SKM-1 treated with dmso at 0.1 percent for 144 hours (cell line): Measurements from ENCODE around the gene TIMP2.
"Not testable (repeated sequence)": the region's sequence is repeated elsewhere in the genome, so short reads cannot be mapped to it uniquely, and the experiment has no call there.

ENCODE experiments used
- DNase-seq: peaks from one replicate; lab custom pipeline; 2025; ENCODE audit not compliant: unreplicated experiment; lab: John Stamatoyannopoulos, UW

TIMP2 gene, protein sequence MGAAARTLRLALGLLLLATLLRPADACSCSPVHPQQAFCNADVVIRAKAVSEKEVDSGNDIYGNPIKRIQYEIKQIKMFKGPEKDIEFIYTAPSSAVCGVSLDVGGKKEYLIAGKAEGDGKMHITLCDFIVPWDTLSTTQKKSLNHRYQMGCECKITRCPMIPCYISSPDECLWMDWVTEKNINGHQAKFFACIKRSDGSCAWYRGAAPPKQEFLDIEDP

DNA sequence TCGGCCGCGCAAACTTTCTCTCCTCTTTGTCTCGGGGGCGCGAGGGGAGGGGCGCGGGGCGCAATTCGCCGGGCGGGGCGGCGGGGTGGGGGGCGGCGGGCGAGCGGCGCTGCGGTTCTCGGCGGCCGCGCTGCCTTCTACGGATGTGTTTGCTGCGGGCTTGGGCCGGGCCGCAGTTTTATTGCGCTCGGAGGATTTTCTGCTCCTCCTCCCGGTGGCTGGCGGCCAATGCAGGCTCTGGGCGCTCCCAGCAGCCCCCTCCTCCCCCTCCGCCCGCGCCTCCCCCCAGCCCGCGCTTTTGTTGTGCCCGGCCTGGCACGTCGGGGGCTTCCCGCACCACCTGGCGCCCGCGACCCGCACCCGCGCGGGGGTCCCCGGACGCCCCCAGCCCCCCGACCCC, at the start of gene TIMP2:
Gene TIMP2 (minus strand): TSS at position 154 of the 400 bp plus-strand sequence. CDS start 299 bp downstream, outside the sequence.
- peak; percentile 77 for DNase-seq

DNA sequence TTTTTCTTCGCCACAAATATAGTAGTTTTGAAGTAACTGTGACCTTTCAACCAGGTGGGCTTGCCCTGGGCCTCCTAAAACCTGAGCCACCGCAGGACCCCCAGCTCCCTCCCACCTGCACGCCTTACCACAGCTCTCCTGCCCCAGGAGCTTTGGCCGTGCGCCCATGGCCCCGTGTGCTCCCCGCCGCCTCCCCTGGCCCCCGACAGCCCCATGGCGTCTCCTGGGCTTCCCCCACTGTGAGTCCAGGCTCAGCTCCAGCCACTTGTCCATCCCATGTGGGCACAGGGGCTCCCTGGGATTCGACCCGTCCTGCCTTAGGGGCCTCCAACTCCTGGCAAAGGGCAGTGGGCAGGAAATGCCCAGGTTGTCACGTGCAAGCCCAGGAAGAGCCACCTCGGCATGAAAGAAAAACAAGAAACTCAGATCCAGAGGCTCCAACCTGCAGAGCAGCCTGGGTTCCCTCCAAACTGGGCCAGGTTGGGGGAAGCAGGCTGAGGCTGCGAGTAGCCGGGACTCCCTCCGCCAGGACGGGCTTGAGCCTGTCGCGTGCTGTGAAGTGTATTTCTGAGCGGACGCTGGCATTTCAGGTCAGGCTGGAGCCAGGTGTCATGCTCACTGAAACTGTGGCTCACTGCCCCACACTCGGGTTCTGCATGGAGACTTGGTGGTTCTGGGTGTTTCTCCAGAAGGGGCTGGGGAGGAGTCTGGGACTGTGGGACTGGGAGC, 48.8 kb upstream of the TIMP2 start:
- DNase-seq, result no peak

DNA sequence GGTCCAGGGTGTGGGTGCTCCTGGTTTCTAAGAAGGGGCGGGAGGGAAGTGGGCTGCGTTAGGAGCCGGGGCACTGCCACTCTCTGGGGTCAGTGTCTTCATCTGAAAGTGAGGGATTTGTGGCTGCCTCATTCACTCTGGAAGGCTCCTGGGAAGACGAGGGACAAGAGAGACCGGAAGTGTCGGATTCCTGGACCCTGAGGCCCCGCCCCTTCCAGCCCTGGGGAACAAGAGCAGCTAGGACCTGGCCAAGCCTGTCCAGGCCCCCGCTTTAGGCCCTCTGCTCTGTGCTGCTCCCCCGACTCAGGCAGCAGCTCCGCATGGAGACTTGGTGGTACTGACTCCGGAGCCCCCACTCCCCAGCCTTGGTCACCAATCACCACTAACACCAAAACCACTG, 48.0 kb upstream of the TIMP2 start:
- no peak for DNase-seq

DNA sequence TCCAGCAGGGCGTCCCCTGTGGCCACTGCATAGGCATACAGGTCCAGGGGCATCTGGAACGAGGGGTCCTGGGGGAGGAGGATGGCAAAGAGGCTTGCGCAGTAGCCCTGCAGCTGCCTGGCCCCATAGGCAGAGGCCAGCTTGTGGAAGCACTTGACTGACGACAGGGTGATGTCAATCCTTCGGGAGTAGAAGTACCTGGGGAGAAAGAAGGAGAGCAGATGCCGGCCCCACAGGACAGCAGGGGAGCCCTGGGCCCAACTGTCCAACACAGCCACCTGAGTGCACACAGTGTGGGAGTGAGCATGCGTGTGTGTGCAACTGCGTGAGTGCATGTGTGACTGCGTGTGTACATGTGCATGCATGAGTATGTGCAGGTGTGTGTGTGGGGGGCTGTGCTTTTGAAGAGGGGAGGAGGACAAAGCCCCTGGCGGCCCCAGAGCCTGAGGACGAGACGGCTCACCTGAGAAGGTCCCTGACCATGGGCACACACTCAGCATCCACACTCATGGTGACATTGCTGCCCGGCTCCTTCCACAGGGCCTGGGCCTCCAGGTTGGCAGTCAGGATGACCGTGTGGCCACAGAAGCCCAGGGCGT, 47.4 kb upstream of the TIMP2 start:
- DNase-seq, result no peak

DNA sequence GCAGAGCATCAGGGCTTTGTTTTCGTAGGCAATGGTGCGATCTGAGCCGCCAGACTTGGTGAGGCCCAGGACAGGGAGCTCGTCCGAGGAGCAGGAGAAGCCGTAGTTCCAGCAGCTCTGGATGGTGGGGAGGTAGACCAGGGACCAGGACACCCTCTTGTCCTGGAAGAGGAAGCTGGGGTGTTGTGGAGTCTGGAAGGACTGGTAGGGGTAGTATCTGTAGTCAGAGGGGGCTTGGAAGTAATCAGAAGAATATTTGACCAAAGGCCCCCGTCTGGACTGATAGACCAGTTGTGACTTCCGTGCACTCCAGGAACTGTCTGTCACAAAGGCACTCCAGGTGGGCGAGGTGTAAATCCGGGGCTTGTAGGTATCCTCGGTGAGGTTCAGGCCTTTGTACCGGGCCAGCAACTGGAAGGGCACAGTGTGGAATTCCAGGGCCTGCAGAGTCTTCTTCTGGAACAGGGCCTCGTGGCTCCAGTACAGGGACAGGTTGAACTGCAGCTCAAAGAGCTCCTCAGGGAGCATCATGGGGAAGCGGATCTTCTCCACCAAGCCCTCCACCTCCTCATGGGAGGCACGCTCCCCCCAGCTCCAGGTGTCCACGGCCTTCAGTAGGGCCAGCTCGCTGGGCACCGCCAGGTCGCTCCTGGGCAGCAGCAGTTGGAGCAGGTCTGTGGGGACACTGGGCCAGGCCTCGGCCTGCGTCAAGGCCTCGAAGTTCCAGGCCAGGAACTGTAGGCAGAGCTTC, 46.7 kb upstream of the TIMP2 start:
- DNase-seq, result no peak

DNA sequence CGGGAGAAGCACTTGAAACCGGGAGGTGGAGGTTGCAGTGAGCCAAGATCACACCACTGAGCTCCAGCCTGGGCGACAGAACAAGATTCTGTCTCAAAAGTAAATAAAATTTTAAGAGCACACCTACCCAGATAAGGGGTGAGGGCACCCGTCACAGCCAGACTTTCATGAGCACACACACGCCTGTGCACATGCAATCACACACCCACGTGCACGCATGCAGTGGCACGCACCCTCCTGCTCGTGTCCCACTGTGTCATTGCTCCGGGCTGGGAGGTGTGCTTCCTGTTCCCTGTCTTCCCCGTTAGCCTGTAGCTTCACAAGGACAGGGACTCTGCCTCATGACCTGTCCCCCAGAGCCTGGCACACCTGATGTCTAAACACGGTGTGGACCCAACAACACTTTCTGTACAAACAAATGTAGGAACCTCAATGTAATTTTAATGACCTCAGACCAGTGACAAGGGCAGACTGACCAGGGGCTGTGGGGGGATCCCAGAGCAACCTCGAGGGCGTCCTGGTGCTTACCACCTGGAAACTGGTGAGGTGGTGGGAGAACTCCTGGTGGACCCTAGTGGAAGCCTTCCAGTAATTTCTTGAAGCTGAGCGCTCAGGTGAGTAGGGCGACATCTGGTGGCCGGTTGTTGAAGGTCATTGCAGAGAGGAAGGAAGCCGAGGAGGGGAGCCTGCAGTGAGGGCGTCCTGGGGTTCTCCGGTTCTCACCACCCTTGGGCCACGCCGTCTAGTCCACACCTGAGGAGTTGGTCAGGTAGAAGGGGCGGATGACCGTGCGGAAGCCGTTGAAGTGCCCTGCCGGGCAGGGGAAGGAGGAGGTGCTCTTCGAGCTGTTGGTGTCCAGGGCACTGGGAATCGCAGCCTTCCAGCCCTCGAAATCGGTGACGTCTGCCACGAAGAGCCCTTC, 45.9 kb upstream of the TIMP2 start:
- peak; percentile 78 for DNase-seq

DNA sequence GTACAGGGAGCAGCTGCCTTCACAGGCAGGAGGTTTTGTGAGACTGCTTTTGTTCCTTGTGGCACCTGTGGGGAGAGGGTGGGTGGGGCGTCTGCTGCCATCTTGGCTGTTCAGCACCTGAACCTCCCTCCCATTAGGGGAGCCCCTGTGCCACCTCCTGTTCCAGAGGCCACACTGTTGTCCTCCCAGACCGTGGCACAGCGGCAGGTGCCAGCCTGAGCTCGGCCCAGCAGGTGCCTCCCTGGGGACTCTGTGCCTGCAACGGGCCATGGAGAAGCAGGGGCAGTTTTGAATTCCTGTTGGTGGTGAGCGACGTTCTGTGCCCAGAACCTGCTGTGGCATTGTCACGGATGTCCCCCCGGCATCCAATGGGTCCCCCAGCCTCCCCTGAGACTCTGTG, 44.7 kb upstream of the TIMP2 start:
- DNase-seq, result no peak

DNA sequence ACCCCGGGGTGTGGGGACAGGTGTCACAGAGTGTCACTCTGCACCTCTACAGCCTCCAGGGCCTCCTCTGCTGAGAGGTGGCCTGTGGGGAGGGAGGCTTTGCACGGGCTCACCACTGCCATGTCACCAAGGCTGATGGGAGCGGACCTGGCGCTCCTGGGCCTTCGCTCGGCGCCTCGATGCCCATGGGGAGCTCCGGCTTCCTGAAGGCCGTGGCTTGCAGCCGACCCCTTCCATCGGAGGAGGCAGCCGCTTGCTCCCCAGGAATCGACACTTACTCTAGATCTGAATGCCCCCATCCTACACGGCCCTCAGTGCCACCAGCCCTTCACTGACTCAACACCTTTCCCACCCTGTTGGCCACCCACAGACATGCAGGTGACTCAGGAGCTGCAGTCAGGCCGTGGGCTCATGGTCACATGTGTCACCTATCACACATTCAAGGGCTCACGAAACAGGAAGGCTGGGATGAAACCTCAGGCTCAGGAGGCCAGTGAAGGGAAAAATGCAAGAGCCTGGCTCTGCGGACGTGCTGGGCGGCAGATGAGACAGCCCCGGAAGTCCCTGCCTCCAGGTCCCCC, 42.7 kb upstream of the TIMP2 start:
- no peak for DNase-seq

DNA sequence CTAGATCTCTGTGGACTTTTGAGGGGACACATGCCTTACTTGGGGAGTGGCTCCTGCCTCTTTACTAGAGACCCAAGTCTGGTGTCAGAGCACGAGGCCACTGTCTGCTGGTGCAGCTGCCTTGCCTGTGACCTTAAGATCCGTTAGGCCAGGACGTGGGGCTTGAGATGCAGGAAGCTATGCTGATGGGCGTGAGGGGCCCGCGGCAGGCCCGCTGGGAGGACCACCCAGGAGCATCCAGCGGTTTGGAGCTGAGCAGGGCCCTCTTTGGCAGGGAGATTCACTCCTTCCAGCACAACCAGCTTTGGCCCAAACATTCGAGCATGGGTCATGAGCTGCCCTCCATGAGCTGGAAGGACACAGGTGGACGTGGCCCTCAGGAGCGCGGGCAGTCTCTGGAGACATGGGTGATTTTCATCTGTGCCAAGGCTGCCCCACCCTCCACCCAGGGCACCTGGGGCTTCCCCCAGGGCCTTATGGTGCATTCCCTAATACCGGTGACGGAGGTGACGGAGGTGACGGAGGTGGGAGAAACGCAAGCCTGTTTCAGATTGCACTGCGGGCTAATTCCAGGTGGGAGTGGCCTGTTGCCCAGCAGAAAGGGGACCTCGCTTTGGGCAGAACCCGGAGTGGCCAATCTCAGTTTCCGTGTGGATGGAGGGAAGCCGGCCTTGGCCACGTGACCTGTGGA, 41.9 kb upstream of the TIMP2 start:
- DNase-seq, result no peak

DNA sequence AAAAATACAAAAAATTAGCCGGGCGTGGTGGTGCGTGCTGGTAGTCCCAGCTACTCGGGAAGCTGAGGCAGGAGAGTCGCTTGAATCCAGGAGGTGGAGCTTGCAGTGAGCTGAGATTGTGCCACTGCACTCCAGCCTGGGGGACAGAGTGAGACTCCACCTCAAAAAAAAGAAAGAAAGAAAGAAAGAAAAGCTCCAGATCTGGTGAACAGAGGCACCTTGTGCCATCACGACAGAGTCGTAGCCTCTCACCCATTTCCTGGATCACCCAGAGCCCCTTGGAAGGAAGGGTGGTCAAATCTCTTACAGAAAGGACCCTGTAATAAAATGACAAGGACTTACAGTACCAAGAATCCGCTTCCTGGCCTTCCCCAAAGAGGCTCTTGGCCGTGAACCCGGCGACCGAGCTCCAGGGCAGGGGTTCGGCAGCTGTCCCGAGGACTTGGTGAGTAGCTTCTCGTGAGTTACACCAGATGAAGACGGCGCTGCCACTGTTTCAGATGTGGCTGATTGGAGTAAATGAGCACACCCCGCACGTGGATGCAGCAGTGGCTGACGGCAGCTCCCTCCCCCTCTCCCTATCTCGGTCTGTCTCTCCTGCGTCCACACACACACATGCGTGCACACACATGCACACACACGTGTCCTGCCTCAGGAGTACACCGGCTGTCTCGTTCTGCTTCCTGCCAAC, 41.1 kb upstream of the TIMP2 start:
- DNase-seq, result no peak

DNA sequence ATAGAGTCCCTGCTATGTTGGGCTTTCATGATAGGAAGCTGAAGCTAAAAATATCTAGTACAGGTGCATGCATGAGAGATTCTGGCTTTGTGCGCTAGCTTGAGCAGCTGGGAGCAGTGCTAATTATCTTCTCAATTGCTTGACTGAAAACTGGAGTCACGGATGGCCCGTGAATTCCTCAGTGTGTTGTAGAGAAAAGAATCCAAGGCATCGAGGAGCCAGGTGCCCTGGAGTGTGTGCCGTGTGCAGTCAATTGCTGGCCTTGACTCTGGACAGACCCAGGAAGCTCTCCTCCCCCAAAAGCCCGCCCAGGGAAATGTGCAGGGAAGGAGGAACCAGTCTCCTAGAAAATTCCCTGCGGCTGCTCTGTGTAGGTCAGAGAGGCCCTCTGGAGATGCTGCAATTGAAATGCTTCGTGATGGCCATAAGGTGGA, 40.3 kb upstream of the TIMP2 start:
- DNase-seq, result no peak

DNA sequence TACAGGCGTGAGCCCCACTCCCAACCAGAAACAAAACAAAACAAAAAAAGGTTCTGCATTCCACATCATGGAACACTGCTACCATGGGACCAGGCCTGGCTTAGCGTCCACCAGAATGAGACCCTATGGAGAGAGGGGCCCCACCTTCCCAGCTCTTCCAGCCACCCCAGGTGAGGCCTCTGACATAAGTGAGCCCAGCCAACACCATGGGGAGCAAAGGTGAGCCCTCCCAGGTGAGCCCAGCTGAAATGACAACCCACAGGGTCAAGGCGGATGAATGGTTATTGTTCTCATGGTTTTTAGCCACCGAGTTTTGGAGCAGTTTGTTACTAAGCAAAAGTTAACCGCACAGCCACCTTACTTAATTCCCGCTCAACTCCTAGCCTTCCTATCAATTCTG, 38.2 kb upstream of the TIMP2 start:
- DNase-seq, result no peak

DNA sequence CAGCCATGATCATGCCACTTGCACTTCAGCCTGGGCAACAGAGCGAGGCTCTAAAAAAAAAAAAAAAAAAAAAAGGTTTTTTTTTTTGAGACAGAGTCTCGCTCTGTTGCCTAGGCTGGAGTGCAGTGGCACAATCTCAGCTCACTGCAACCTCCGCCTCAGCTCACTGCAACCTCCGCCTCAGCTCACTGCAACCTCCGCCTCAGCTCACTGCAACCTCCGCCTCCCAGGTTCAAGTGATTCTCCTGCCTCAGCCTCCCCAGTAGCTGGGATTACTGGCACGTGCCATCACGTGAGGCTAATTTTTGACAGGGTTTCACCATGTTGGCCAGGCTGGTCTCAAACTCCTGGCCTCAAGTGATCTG, 37.8 kb upstream of the TIMP2 start:
- DNase-seq, result not testable (repeated sequence)

DNA sequence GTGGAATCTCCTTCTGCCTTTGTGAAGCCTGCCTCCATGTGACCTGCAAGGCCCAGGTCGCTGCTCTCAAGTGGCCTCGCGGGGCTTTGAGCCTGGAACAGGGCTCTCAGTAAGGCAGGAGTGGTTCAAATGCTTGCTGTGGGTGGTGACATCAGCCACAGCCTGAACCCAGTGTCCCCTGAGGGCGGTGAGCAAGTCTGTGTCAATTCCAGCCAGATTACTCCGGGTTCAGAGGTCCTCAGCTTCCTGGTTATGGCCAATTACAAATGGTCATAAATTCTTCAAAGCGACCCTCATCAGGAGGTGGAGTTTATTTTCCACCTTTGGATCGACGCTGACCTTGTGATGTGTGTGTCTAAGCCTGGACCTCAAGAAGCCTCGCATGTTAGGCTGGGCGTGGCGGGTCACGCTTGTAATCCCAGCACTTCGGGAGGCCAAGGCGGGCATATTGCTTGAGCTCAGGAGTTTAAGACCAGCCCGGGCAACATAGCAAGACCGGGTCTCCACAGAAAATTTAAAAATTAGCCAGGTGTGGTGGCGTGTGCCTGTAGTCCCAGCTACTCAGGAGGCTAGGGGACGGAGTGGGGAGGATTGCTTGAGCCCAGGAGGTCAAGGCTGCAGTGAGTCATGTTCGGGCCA, 37.3 kb upstream of the TIMP2 start:
- DNase-seq, result no peak

DNA sequence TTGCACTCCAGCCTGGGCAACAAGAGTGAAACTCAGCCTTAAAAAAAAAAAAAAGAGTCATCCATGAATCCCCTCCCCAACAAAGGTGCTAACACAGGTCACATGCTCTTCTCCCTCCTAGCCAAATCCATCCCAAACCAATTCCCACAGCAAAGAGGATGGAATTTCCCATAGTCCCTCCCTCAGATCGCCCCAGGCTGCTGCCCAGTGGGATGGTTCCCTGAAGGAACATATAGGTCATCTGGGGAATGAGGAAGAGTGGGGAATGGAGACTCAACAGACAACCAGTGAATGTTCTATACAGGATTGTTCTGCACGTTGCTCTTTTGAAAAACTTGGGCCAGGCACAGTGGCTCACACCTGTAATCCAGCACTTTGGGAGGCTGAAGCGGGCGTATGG, 36.4 kb upstream of the TIMP2 start:
- no peak for DNase-seq

DNA sequence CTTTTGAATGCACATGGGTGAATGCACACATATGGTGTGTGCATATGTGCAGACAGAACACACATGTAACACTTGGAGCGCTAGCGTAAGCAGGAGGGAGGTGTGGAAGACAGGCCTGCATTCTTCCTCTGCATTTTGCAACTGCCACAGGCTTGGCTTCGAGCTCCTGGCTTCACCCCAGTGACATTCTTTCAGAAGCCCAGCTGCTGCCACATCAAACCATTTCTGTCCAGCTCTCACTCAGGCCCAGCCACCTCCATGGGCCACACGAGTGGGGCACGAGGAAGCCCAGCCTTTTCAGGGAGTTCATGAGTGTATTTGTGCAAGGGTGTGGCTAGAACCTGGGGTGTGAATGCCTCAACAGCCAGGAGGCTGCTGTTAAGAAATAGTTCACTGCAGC, 35.7 kb upstream of the TIMP2 start:
- DNase-seq, result no peak

DNA sequence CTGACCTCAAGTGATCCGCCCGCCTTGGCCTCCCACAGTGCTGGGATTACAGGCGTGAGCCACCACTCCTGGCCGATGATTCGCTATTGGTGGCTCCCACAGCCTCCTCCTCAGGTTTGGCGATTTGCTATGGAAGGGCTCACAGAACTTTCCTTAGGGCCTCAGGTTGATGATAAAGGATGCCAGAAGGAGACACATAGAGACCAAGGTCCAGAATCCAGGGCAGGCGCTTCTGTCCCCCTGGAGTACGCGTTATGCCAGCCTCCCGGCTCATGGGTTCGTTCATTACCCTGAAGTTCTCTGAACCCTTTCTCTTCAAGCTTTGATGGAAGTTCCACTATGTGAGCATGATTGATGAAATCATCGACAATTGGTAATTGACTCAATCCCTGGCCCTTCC, 34.6 kb upstream of the TIMP2 start:
- no peak for DNase-seq

DNA sequence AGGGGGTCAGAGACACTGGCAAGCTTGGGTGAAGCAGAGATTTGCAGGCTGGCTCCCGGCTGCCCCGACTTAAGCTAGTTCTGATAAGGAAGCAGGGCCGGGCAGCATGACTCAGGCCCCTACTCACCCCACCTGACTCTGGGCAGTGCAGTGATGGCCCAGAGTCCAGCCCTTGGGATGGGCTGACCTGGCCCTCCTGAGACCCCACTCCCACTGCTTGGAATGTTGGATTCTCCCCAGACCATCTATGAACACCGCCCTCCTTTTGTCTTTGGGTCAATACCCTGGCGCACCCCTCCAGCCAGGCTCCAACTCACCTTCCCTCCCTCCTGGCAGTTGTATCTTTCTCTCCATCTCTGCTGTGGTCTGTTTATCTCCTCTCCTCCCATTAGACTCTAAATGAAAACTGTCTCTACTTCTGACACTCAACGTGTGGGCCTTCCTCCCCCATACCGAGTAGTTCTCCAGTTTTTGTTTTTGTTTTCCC, 33.5 kb upstream of the TIMP2 start:
- DNase-seq, result no peak

DNA sequence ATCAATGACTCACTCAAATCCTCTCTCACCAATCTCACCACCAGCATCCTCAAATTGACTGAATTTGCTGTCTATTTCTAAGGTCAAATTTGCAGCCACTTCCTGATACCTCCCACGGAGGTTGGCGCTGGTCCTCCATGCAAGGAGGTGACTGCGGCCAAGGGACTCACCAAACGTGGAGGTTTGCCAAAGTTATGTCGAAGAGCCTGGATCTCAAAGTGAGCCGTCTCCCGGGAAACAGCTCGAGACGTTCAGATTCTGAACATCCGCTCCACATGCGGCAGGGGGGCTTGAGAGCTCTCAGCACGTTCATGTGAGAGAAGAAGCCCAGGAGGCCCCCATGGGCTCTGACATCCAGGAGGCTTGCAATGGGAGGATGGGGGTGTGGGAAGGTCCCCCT, 31.9 kb upstream of the TIMP2 start:
- DNase-seq, result no peak
